Progenitor cell of endocrine pancreas (in vitro differentiated cells): ENCODE data around the gene MLXIPL. TPM values are rescaled to one million over a fixed set of nuclear protein-coding genes. Genes with fewer than 3 reads are reported as not detected.
"Not testable (repeated sequence)": the region's sequence is repeated elsewhere in the genome, so short reads cannot be mapped to it uniquely, and the experiment has no call there.

Source experiments
- DNase-seq: peaks from one replicate; pipeline ENCODE4 v3.0.0; 2021; ENCODE audit warnings: low spot score; ENCODE audit not compliant: unreplicated experiment
- H3K27ac Mint-ChIP-seq: 2 replicates; pipeline ENCODE4 v1.8.0; 2021; ENCODE audit warnings: mild to moderate bottlenecking, moderate library complexity, mixed read lengths
- H3K27me3 Mint-ChIP-seq: 2 replicates; pipeline ENCODE4 v1.8.0; 2021; ENCODE audit warnings: mixed read lengths
- H3K36me3 Mint-ChIP-seq: 2 replicates; pipeline ENCODE4 v1.8.0; 2022; ENCODE audit warnings: mixed read lengths; ENCODE audit not compliant: insufficient read depth
- H3K4me1 Mint-ChIP-seq: 2 replicates; pipeline ENCODE4 v1.8.0; 2021; ENCODE audit warnings: low read depth, mixed read lengths
- H3K4me3 Mint-ChIP-seq: 2 replicates; pipeline ENCODE4 v1.8.0; 2021; ENCODE audit warnings: low read depth, mild to moderate bottlenecking, moderate library complexity, mixed read lengths
- H3K9me3 Mint-ChIP-seq: 2 replicates; pipeline ENCODE4 v1.8.0; 2021; ENCODE audit warnings: low read depth, mixed read lengths
- total RNA-seq: library from RNA; stranded (reverse); gene quantifications from 2 replicates; pipeline ENCODE4 v1.2.1, GENCODE V29; 2021
- TF ChIP-seq, protein P1 (sequence below): fragments of 200-600 bp; sonication (generic); IDR thresholded peaks from one replicate; pipeline ENCODE4 v1.5.0; 2021; ENCODE audit warnings: antibody characterized with exemption, mild to moderate bottlenecking; ENCODE audit not compliant: unreplicated experiment

The MLXIPL gene
- total RNA-seq, 1 donor from 2014 or later = 48.6 TPM

DNA sequence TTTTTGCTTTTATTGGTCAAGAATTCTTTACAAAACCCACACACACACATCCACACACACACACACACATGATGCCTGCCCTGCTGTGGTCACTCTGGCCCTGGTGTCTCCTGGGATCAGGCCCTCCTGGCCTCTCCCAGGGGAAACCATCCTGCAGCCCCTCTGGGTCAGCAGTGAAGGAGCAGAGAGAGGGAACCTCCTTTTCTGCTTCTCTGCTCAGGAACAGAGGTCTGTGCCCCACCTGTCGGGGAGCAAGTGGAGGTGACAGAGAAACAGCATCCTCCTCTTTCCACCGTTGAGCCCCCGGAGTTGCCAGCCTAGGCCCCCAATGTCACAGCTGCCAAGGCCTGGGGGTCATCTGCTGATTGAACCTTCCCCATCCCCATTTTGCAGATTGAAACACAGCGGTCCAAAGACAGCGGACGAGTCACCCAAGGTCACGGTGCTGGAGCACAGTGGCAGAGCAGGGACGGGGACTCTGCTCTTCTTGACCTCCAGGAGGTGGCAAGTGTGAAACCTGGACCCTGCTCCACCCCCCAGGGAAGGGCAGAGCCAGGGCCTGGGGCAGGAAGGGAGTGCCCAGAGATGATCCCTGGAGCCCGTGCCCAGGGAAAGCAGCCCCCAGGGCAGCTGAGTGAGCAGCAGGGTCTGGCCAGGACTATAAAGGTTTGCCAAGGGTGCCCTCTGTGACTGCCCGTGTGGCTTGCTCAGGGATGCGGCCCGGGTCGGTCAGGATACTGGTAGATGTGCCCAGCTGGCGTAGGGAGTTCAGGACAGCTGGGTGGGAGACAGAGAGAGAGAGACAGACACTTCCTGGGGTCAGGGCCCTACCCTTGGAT, 30.9 kb downstream of the MLXIPL start:
- no peak overlapping the region for H3K27ac Mint-ChIP-seq
- peaks cover 12% of the 10 kb centered on the region for H3K27me3 Mint-ChIP-seq
- no peaks in the 10 kb centered on the region for H3K36me3 Mint-ChIP-seq
- TF ChIP-seq, protein P1, sequence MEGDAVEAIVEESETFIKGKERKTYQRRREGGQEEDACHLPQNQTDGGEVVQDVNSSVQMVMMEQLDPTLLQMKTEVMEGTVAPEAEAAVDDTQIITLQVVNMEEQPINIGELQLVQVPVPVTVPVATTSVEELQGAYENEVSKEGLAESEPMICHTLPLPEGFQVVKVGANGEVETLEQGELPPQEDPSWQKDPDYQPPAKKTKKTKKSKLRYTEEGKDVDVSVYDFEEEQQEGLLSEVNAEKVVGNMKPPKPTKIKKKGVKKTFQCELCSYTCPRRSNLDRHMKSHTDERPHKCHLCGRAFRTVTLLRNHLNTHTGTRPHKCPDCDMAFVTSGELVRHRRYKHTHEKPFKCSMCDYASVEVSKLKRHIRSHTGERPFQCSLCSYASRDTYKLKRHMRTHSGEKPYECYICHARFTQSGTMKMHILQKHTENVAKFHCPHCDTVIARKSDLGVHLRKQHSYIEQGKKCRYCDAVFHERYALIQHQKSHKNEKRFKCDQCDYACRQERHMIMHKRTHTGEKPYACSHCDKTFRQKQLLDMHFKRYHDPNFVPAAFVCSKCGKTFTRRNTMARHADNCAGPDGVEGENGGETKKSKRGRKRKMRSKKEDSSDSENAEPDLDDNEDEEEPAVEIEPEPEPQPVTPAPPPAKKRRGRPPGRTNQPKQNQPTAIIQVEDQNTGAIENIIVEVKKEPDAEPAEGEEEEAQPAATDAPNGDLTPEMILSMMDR = no peak
- no peak for DNase-seq
- H3K9me3 Mint-ChIP-seq = no peaks in the 10 kb centered on the region
- no peak overlapping the region for H3K4me3 Mint-ChIP-seq
- H3K4me1 Mint-ChIP-seq = no peaks in the 10 kb centered on the region

DNA sequence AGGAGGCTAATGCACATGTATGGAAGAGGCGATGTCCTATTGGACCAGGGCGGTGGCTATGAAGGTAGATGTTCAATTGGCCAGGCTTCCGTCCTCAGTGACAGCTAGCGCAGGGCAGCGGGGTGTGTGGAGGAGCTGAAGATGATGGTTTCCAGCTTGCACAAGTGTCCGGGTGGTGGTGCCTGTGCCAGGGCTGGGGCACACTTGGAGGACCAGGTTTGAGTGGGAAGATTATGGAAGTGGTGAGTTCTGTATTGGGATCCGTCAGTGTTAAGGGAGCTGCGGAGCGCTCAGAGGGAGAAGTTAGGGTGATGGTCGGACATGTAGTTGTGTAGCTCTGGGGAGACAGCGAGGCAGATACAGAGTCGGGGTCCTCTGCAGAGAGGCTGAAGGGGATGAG, 37.4 kb downstream of the MLXIPL start:
- Mint-ChIP-seq H3K27ac (no peak overlapping the region), H3K9me3 (no peaks in the 10 kb centered on the region), H3K27me3 (peaks cover 9% of the 10 kb centered on the region), H3K4me3 (no peak overlapping the region), H3K36me3 (no peaks in the 10 kb centered on the region), H3K4me1 (peaks cover 1% of the 10 kb centered on the region)
- no peak for DNase-seq
- TF ChIP-seq, protein P1 = no peak

DNA sequence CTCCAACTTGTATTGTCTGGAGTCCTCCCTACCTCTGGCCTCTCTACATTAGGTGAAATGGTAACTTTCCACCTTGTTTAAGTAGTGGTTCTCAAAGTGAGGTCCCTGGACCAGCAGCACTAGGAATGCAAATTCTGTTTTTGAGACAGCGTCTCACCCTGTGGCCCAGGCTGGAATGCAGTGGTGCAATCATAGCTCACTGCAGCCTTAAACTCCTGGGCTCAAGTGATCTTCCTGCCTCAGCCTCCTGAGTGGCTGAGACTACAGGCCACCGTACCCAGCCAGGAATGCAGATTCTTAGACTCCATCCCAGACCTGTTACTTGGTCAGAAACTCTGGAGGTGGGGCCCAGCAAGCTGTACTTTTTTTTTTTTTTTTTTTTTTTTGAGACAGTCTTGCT, 39.1 kb downstream of the MLXIPL start:
- TF ChIP-seq, protein P1 = no peak
- H3K27ac Mint-ChIP-seq = no peak overlapping the region
- no peaks in the 10 kb centered on the region for H3K9me3 Mint-ChIP-seq
- H3K4me1 Mint-ChIP-seq = peaks cover 1% of the 10 kb centered on the region
- no peak for DNase-seq
- peaks cover 12% of the 10 kb centered on the region for H3K27me3 Mint-ChIP-seq
- no peaks in the 10 kb centered on the region for H3K36me3 Mint-ChIP-seq
- no peak overlapping the region for H3K4me3 Mint-ChIP-seq

DNA sequence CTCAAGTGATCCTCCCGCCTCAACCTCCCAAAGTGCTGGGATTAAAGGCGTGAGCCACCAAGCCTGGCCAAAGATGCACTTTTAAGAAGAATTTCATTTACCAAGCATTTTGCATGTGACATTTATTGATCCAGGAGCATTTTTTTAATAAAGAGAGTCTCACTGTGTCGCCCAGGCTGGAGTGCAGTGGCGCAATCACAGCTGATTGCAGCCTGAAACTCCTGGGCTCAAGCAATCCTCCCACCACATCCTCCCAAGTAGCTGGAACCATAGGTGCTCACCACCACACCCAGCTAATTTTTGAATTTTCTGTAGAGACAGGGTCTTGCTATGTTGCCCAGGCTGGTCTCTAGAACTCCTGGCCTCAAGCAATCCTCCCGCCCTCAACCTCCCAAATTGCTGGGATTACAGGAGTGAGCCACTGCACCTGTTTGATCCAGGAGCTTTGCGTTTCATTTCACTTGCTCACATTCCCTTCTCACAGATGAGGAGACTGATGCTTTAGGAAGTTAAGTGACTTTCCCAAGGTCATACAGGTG, 41.6 kb downstream of the MLXIPL start:
- no peaks in the 10 kb centered on the region for H3K36me3 Mint-ChIP-seq
- H3K27me3 Mint-ChIP-seq = peaks cover 12% of the 10 kb centered on the region
- peaks cover 5% of the 10 kb centered on the region for H3K4me1 Mint-ChIP-seq
- H3K27ac Mint-ChIP-seq = no peak overlapping the region
- H3K4me3 Mint-ChIP-seq = no peak overlapping the region
- TF ChIP-seq, protein P1 = no peak
- H3K9me3 Mint-ChIP-seq = no peaks in the 10 kb centered on the region
- DNase-seq = no peak

DNA sequence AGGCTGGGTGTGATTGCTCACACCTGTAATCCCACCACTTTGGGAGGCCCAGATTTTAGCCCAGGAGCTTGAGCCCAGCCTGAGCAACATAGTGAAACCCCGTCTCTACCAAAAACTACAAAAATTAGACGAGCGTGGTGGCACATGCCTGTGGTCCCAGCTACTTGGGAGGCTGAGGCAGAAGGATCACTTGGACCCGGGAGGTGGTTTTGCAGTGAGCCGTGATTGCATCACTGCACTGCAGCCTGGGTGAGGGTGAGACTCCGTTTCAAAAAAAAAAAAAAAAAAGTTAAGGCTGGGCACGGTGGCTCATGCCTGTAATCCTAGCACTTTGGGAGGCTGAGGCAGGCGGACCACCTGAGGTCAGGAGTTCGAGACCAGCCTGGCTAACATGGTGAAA, 43.3 kb downstream of the MLXIPL start:
- not testable (repeated sequence) for H3K27ac Mint-ChIP-seq, DNase-seq, H3K4me1 Mint-ChIP-seq, H3K27me3 Mint-ChIP-seq, H3K36me3 Mint-ChIP-seq, H3K9me3 Mint-ChIP-seq, H3K4me3 Mint-ChIP-seq
